DND-41 (cell line): ENCODE results near the gene CHRNE.

Source experiments
- ATAC-seq: fragments of 200-7000 bp; cut with Tn5 transposase; 3 replicates; pipeline ENCODE4 v1.9.1; 2021; ENCODE audit warnings: low read depth; ENCODE audit not compliant: insufficient read depth
- DNase-seq: peaks from one replicate; pipeline ENCODE4 v3.0.0-alpha.2; 2020
- H2AFZ ChIP-seq: 2 replicates; pipeline ENCODE4 v1.6.0; 2012; ENCODE audit warnings: low read depth, low read length
- H3K27ac ChIP-seq: 2 replicates; pipeline ENCODE4 v1.5.1; 2012; ENCODE audit warnings: low read length, inconsistent platforms
- H3K27me3 ChIP-seq: fragments of 200-600 bp; sonication (generic); 2 replicates; pipeline ENCODE4 v1.6.0; 2012; ENCODE audit warnings: low read length, mild to moderate bottlenecking, inconsistent platforms; ENCODE audit not compliant: insufficient read depth, poor library complexity
- H3K36me3 ChIP-seq: 2 replicates; pipeline ENCODE4 v1.5.1; 2012; ENCODE audit warnings: low read length, inconsistent platforms; ENCODE audit not compliant: insufficient read depth
- H3K4me1 ChIP-seq: 2 replicates; pipeline ENCODE4 v1.5.1; 2012; ENCODE audit warnings: mild to moderate bottlenecking, low read length; ENCODE audit not compliant: insufficient read depth
- H3K4me2 ChIP-seq: 2 replicates; pipeline ENCODE4 v1.6.0; 2012; ENCODE audit warnings: mild to moderate bottlenecking, moderate library complexity, low read length, inconsistent platforms; ENCODE audit not compliant: insufficient read depth
- H3K4me3 ChIP-seq, 2 experiments: fragments of 200-600 bp in 1 of 2; shearing (Covaris generic) in 1 of 2; 2 replicates each; pipeline ENCODE4 v1.5.1; 2012 to 2016; ENCODE audit warnings: inconsistent platforms in 2 of 2, low read length in 2 of 2, mild to moderate bottlenecking in 2 of 2, low read depth in 1 of 2, moderate library complexity in 1 of 2
- H3K79me2 ChIP-seq: 2 replicates; pipeline ENCODE4 v1.6.0; 2012; ENCODE audit warnings: low read length, inconsistent platforms; ENCODE audit not compliant: insufficient read depth
- H3K9ac ChIP-seq: 2 replicates; pipeline ENCODE4 v1.6.0; 2012; ENCODE audit warnings: low read depth, mild to moderate bottlenecking, inconsistent platforms, low read length, moderate library complexity
- H3K9me3 ChIP-seq: 2 replicates; pipeline ENCODE4 v1.5.1; 2012; ENCODE audit warnings: low read length, moderate library complexity, mild to moderate bottlenecking, inconsistent platforms; ENCODE audit not compliant: insufficient read depth, severe bottlenecking
- H4K20me1 ChIP-seq: 2 replicates; pipeline ENCODE4 v1.6.0; 2012; ENCODE audit warnings: low read length; ENCODE audit not compliant: insufficient read depth
- CTCF ChIP-seq: IDR thresholded peaks from 2 replicates; pipeline ENCODE4 v1.5.1; 2012; ENCODE audit warnings: borderline replicate concordance, low read length, moderate library complexity, mild to moderate bottlenecking; ENCODE audit not compliant: poor library complexity, severe bottlenecking; ENCODE audit errors: extremely low read depth
- EZH2 ChIP-seq: IDR thresholded peaks from 3 replicates; pipeline ENCODE4 v1.6.1; 2012; ENCODE audit warnings: borderline replicate concordance, low read depth, mild to moderate bottlenecking, moderate library complexity, low read length, inconsistent platforms; ENCODE audit not compliant: severe bottlenecking

Gene CHRNE

GRCh38 chr17:4934173-4934979, 31.5 kb upstream of the CHRNE start:
- no peak overlapping the region for H3K27ac ChIP-seq
- no peaks in the 10 kb centered on the region for H3K27me3 ChIP-seq
- H3K4me1 ChIP-seq = peaks cover 14% of the 10 kb centered on the region
- peaks cover 15% of the 10 kb centered on the region for H3K79me2 ChIP-seq
- DNase-seq = no peak
- no peak overlapping the region for H3K4me2 ChIP-seq
- H3K4me3 ChIP-seq = no peak overlapping the region
- ATAC-seq = peak; percentile 46
- H3K9ac ChIP-seq = no peak overlapping the region
- no peak for TF ChIP-seq EZH2
- no peak overlapping the region for H2AFZ ChIP-seq
- H3K36me3 ChIP-seq = peaks cover 25% of the 10 kb centered on the region
- peaks cover 19% of the 10 kb centered on the region; the same call in 1 of the 2 replicates for H4K20me1 ChIP-seq
- no peaks in the 10 kb centered on the region for H3K9me3 ChIP-seq

GRCh38 chr17:4933646-4934045, 30.7 kb upstream of the CHRNE start:
- Histone ChIP-seq H2AFZ (no peak overlapping the region), H3K9me3 (no peaks in the 10 kb centered on the region), H3K79me2 (peaks cover 8% of the 10 kb centered on the region), H3K27me3 (no peaks in the 10 kb centered on the region), H3K36me3 (peaks cover 22% of the 10 kb centered on the region), H3K27ac (no peak overlapping the region), H3K4me2 (no peak overlapping the region), H4K20me1 (peaks cover 17% of the 10 kb centered on the region; the same call in 1 of the 2 replicates), H3K4me1 (peaks cover 8% of the 10 kb centered on the region), H3K9ac (no peak overlapping the region), H3K4me3 (no peak overlapping the region)
- DNase-seq (no peak), ATAC-seq (peak; percentile 18; the same call in 1 of the 3 replicates)
- TF ChIP-seq CTCF = no peak
- TF ChIP-seq EZH2 = no peak

GRCh38 chr17:4932756-4933155, 29.9 kb upstream of the CHRNE start:
- H3K4me2 ChIP-seq = no peak overlapping the region
- peaks cover 13% of the 10 kb centered on the region for H3K36me3 ChIP-seq
- ATAC-seq = no peak

More at GRCh38 chr17:4932756-4933155, 29.9 kb upstream of the CHRNE start:
- Histone ChIP-seq H3K9me3 (no peaks in the 10 kb centered on the region), H4K20me1 (peaks cover 8% of the 10 kb centered on the region; the same call in 1 of the 2 replicates), H2AFZ (no peak overlapping the region), H3K27ac (no peak overlapping the region), H3K9ac (no peak overlapping the region), H3K4me1 (no peaks in the 10 kb centered on the region), H3K27me3 (no peaks in the 10 kb centered on the region), H3K4me3 (no peak overlapping the region), H3K79me2 (no peaks in the 10 kb centered on the region)
- no peak for DNase-seq
- TF ChIP-seq EZH2 (no peak), CTCF (no peak)
